KMS-11 (cell line): ENCODE data around the gene SP3.

Experiments
- H2AFZ ChIP-seq: fragments of 200-600 bp; sonication (generic); 2 replicates; pipeline ENCODE4 v1.6.1; 2016; ENCODE audit warnings: antibody characterized with exemption, mixed run types, low read depth
- H3K27ac ChIP-seq: fragments of 200-600 bp; sonication (generic); 2 replicates; pipeline ENCODE4 v1.6.1; 2016; ENCODE audit warnings: mild to moderate bottlenecking, mixed run types
- H3K27me3 ChIP-seq: fragments of 200-600 bp; sonication (generic); 2 replicates; pipeline ENCODE4 v1.6.1; 2017; ENCODE audit warnings: mild to moderate bottlenecking, low read depth, mixed run types, moderate library complexity; ENCODE audit not compliant: insufficient read depth
- H3K36me3 ChIP-seq: fragments of 200-600 bp; sonication (generic); 2 replicates; pipeline ENCODE4 v1.6.1; 2017; ENCODE audit warnings: mild to moderate bottlenecking, mixed run types; ENCODE audit not compliant: insufficient read depth
- H3K4me1 ChIP-seq: fragments of 200-600 bp; sonication (generic); 2 replicates; pipeline ENCODE4 v1.6.1; 2016; ENCODE audit warnings: mild to moderate bottlenecking, low read depth, mixed run types; ENCODE audit not compliant: poor library complexity, severe bottlenecking
- H3K4me2 ChIP-seq: fragments of 200-600 bp; sonication (generic); 2 replicates; pipeline ENCODE4 v1.7.0; 2016; ENCODE audit warnings: mild to moderate bottlenecking, mixed run types
- H3K4me3 ChIP-seq: fragments of 200-600 bp; sonication (generic); IDR thresholded peaks from 2 replicates; pipeline ENCODE4 v1.6.1; 2017; ENCODE audit warnings: low read depth, low read length, mixed read lengths; ENCODE audit not compliant: insufficient read depth
- H3K79me2 ChIP-seq: fragments of 200-600 bp; sonication (generic); 2 replicates; pipeline ENCODE4 v1.6.1; 2016; ENCODE audit warnings: low read depth, mixed run types; ENCODE audit not compliant: insufficient read depth
- H3K9ac ChIP-seq: fragments of 200-600 bp; sonication (generic); 2 replicates; pipeline ENCODE4 v1.6.1; 2016; ENCODE audit warnings: mild to moderate bottlenecking, mixed run types
- H4K20me1 ChIP-seq: fragments of 200-600 bp; sonication (generic); 2 replicates; pipeline ENCODE4 v1.6.1; 2016; ENCODE audit warnings: mild to moderate bottlenecking, mixed run types; ENCODE audit not compliant: insufficient read depth
- CTCF ChIP-seq: fragments of 200-600 bp; sonication (generic); conservative IDR thresholded peaks from 2 replicates; pipeline ENCODE4 v1.6.1; 2017; ENCODE audit warnings: low read depth, mild to moderate bottlenecking, antibody characterized with exemption, low read length, moderate library complexity, mixed read lengths

Gene SP3

GRCh38 chr2:173860566-173860965 is 104.6 kb downstream of the SP3 start:
- H2AFZ ChIP-seq, result no peak overlapping the region
- H3K36me3 ChIP-seq, result no peaks in the 10 kb centered on the region
- no peaks in the 10 kb centered on the region for H3K79me2 ChIP-seq
- H3K9ac ChIP-seq, result no peak overlapping the region
- no peak overlapping the region for H3K27ac ChIP-seq
- H3K4me2 ChIP-seq, result no peak overlapping the region
- no peak for TF ChIP-seq CTCF
- H3K4me1 ChIP-seq, result no peaks in the 10 kb centered on the region
- no peak overlapping the region for H3K4me3 ChIP-seq
- H4K20me1 ChIP-seq, result no peaks in the 10 kb centered on the region
- no peaks in the 10 kb centered on the region for H3K27me3 ChIP-seq

- Histone ChIP-seq H3K79me2 (no peaks in the 10 kb centered on the region), H3K27ac (no peak overlapping the region), H3K4me1 (no peaks in the 10 kb centered on the region), H4K20me1 (no peaks in the 10 kb centered on the region), H2AFZ (no peak overlapping the region), H3K4me2 (no peak overlapping the region), H3K4me3 (no peak overlapping the region), H3K9ac (no peak overlapping the region), H3K27me3 (no peaks in the 10 kb centered on the region), H3K36me3 (no peaks in the 10 kb centered on the region)
- no peak for TF ChIP-seq CTCF
These were observed 105.1 kb downstream of the SP3 start for GRCh38 chr2:173860082-173860481.

GRCh38 chr2:173858291-173858731 is 106.9 kb downstream of the SP3 start:
- no peaks in the 10 kb centered on the region for H3K4me1 ChIP-seq
- H3K27me3 ChIP-seq, result no peaks in the 10 kb centered on the region
- no peak overlapping the region for H3K4me2 ChIP-seq
- H3K36me3 ChIP-seq, result no peaks in the 10 kb centered on the region
- H3K9ac ChIP-seq, result no peak overlapping the region
- H4K20me1 ChIP-seq, result no peaks in the 10 kb centered on the region
- no peak for TF ChIP-seq CTCF
- no peak overlapping the region for H2AFZ ChIP-seq
- H3K27ac ChIP-seq, result no peak overlapping the region
- no peak overlapping the region for H3K4me3 ChIP-seq
- H3K79me2 ChIP-seq, result no peaks in the 10 kb centered on the region
